ENCODE measurements around the gene TRIM69.
"Not testable (repeated sequence)": the region's sequence is repeated elsewhere in the genome, so short reads cannot be mapped to it uniquely, and the experiment has no call there.

- TF ChIP-seq CTCF (IDR thresholded peaks at IDR 0.05; ENCODE audit: poor library complexity, severe bottlenecking); POLR2AphosphoS5 (IDR thresholded peaks at IDR 0.05); EZH2 (IDR thresholded peaks at IDR 0.05; ENCODE audit: borderline replicate concordance, insufficient read depth, low read length, poor library complexity, severe bottlenecking); REST (IDR thresholded peaks at IDR 0.05; ENCODE audit: borderline replicate concordance); RAD21 (conservative IDR thresholded peaks at IDR 0.05); EP300 (conservative IDR thresholded peaks at IDR 0.05; ENCODE audit: poor library complexity, severe bottlenecking); MXI1 (conservative IDR thresholded peaks at IDR 0.05; ENCODE audit: poor library complexity, severe bottlenecking); SMC3 (conservative IDR thresholded peaks at IDR 0.05; ENCODE audit: poor library complexity); TAF1 (IDR thresholded peaks at IDR 0.05; ENCODE audit: low read depth): not testable (repeated sequence)
Measured at GRCh38 chr15:44690245-44690644, 46.1 kb upstream of the TRIM69 start.
